LNCAP (cell line): Measurements from ENCODE around the gene GALNT2.

Source experiments
- TF ChIP-seq, protein P1 (sequence below): fragments of 450-650 bp; IDR thresholded peaks from 2 replicates; pipeline ENCODE4 v1.5.1; 2017; ENCODE audit warnings: mild to moderate bottlenecking

The GALNT2 gene

DNA sequence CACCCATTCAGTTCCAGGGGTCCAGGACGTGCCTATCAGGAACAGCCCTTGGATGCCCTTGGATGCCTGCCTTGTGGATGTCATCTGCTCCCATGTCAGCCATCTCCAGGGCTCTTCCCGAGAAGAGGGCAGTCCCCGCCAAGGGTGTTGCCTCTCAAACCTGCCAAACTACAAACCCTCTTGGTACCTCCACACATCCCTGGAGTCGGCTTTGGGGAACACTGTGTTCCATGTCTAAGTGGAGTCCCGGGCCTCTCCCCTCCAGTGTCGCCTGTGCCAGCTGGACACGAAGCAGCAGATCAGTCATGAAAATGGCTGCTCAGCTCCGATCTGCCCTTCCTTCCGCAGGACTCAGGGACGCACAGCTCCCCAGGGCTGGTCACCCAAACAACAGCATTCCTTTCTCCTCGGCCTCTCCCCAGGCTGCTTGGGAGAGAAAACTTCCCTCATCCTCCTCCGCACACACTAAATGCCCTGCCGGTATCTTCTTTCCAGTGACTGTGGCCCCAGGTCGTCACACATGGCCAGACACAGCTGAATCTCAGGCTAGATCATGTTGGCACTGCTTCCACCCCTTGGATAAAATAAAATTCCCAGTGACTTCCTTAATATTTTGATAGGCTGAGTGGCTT lies 53.4 kb downstream of the GALNT2 start:
- TF ChIP-seq, protein P1, sequence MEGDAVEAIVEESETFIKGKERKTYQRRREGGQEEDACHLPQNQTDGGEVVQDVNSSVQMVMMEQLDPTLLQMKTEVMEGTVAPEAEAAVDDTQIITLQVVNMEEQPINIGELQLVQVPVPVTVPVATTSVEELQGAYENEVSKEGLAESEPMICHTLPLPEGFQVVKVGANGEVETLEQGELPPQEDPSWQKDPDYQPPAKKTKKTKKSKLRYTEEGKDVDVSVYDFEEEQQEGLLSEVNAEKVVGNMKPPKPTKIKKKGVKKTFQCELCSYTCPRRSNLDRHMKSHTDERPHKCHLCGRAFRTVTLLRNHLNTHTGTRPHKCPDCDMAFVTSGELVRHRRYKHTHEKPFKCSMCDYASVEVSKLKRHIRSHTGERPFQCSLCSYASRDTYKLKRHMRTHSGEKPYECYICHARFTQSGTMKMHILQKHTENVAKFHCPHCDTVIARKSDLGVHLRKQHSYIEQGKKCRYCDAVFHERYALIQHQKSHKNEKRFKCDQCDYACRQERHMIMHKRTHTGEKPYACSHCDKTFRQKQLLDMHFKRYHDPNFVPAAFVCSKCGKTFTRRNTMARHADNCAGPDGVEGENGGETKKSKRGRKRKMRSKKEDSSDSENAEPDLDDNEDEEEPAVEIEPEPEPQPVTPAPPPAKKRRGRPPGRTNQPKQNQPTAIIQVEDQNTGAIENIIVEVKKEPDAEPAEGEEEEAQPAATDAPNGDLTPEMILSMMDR = no peak

- TF ChIP-seq, protein P1 = peak; percentile 89
These were observed 53.9 kb downstream of the GALNT2 start for GRCh38 chr1:230120921-230121381.

DNA sequence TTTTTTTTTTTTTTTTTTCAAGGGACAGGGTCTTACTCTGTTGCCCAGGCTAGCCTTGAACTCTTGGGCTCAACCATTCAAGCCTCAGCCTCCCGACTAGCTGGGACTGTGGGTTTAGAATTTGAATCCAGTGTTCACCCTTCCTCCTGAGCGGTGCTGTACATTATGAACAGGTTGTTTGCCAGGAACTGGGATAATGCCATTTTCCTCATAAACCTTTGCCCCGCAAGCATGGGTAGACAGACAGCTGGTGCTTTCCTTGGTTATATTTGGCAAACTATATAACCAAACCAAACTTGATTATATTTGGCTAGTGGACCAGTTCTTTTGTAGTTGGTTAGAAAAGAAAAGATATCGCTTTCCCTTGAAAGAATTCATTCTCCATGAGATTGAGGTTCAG lies 54.9 kb downstream of the GALNT2 start:
- TF ChIP-seq, protein P1 = no peak

GRCh38 chr1:230122366-230123279 lies 55.6 kb downstream of the GALNT2 start:
- TF ChIP-seq, protein P1 = no peak

- TF ChIP-seq, protein P1 = no peak
These were observed 56.5 kb downstream of the GALNT2 start for GRCh38 chr1:230123280-230124185.

GRCh38 chr1:230124186-230125128 lies 57.4 kb downstream of the GALNT2 start:
- TF ChIP-seq, protein P1 = no peak
